Fibroblast of lung (primary cell): ENCODE data around the gene MACF1. TPM values are rescaled to one million over a fixed set of nuclear protein-coding genes. Genes with fewer than 3 reads are reported as not detected.

ENCODE experiments used
- DNase-seq, 2 donors: peaks; one replicate each; pipeline versions ENCODE4 v3.0.0 to v3.0.0-alpha.2; 2010; ENCODE audit warnings: low read depth in 2 of 2
- H2AFZ ChIP-seq: 2 replicates; pipeline ENCODE4 v1.5.1; 2012; ENCODE audit warnings: low read length, control low read depth, inconsistent platforms
- H3K27ac ChIP-seq: 2 replicates; pipeline ENCODE4 v1.5.1; 2011; ENCODE audit warnings: low read length, control low read depth; ENCODE audit not compliant: insufficient read depth
- H3K27me3 ChIP-seq: 2 replicates; pipeline ENCODE4 v1.5.1; 2011; ENCODE audit warnings: mild to moderate bottlenecking, low read length; ENCODE audit not compliant: control insufficient read depth, insufficient read depth
- H3K36me3 ChIP-seq: 2 replicates; pipeline ENCODE4 v1.5.1; 2011; ENCODE audit warnings: low read length; ENCODE audit not compliant: control insufficient read depth, insufficient read depth
- H3K4me1 ChIP-seq: 2 replicates; pipeline ENCODE4 v1.5.1; 2011; ENCODE audit warnings: low read length; ENCODE audit not compliant: control insufficient read depth, insufficient read depth; ENCODE audit errors: extremely low read depth
- H3K4me2 ChIP-seq: 2 replicates; pipeline ENCODE4 v1.5.1; 2011; ENCODE audit warnings: low read length, control low read depth; ENCODE audit not compliant: insufficient read depth; ENCODE audit errors: extremely low read depth
- H3K4me3 ChIP-seq, 4 experiments: fragments of 200-600 bp in 1 of 4; sonication (generic) in 1 of 4; replicated peaks in 1 of 4; 2 replicates each; pipeline ENCODE4 v1.5.1; 2011 to 2016; ENCODE audit warnings: low read length in 4 of 4, low read depth in 3 of 4, mild to moderate bottlenecking in 3 of 4, control low read depth in 2 of 4, inconsistent platforms in 1 of 4, mixed read lengths in 1 of 4; ENCODE audit not compliant: insufficient read depth in 1 of 4; ENCODE audit errors: control extremely low read depth in 1 of 4
- H3K79me2 ChIP-seq: 2 replicates; pipeline ENCODE4 v1.5.1; 2012; ENCODE audit warnings: mild to moderate bottlenecking, low read length, inconsistent platforms; ENCODE audit not compliant: control insufficient read depth, insufficient read depth
- H3K9ac ChIP-seq: 2 replicates; pipeline ENCODE4 v1.5.1; 2011; ENCODE audit warnings: mild to moderate bottlenecking, low read length, control low read depth; ENCODE audit not compliant: insufficient read depth
- H3K9me3 ChIP-seq: 2 replicates; pipeline ENCODE4 v1.5.1; 2012; ENCODE audit warnings: low read depth, low read length; ENCODE audit not compliant: control insufficient read depth, insufficient read depth
- H4K20me1 ChIP-seq: 2 replicates; pipeline ENCODE4 v1.5.1; 2011; ENCODE audit warnings: low read length; ENCODE audit not compliant: control insufficient read depth, insufficient read depth; ENCODE audit errors: extremely low read depth
- CTCF ChIP-seq, 2 donors: IDR thresholded peaks in 1 of 2; conservative IDR thresholded peaks in 1 of 2; 1 replicate in 1 of 2; 2 replicates in 1 of 2; pipeline ENCODE4 v1.5.1; 2011 to 2012; ENCODE audit warnings: low read length in 2 of 2, control low read depth in 1 of 2, inconsistent platforms in 1 of 2, low read depth in 1 of 2, mild to moderate bottlenecking in 1 of 2
- EZH2 ChIP-seq: IDR thresholded peaks from 2 replicates; pipeline ENCODE4 v1.5.1; 2012; ENCODE audit warnings: low read length, control low read depth, mild to moderate bottlenecking; ENCODE audit errors: missing control alignments
- polyA plus RNA-seq, 2 donors: library from polyadenylated mRNA; depleted of rRNA in 1 of 2; stranded (reverse) in 1 of 2; unstranded in 1 of 2; fragments of >200 nt; gene quantifications; 2 replicates each; pipeline ENCODE4 v1.2.1, GENCODE V29; 2011 to 2012; ENCODE audit warnings: missing spikeins in 1 of 2
- total RNA-seq: library from RNA; depleted of rRNA; stranded (reverse); fragments of >200 nt; gene quantifications from 2 replicates; pipeline ENCODE4 v1.2.1, GENCODE V29; 2014

Gene MACF1
- total and polyA plus RNA-seq, 2 donors (not counting 1 experiment from before 2014, with no cell fraction given) = 178 to 414 TPM

GRCh38 chr1:39425634-39426033 is 221.1 kb downstream of the MACF1 start:
- Histone ChIP-seq H3K4me2 (no peak overlapping the region), H3K4me1 (no peaks in the 10 kb centered on the region), H3K9ac (no peak overlapping the region), H3K79me2 (peaks cover 15% of the 10 kb centered on the region), H3K36me3 (peaks cover 21% of the 10 kb centered on the region), H3K4me3 (no peak overlapping the region), H2AFZ (no peak overlapping the region), H4K20me1 (no peaks in the 10 kb centered on the region), H3K9me3 (no peaks in the 10 kb centered on the region), H3K27ac (no peak overlapping the region), H3K27me3 (no peaks in the 10 kb centered on the region)
- TF ChIP-seq CTCF (conservative IDR thresholded peaks at IDR 0.05 in 1 of 2, IDR thresholded peaks at IDR 0.05 in 1 of 2; ENCODE audit: low read depth in 1 of 2, low read length in 2 of 2) (no peak), EZH2 (no peak)
- DNase-seq = no peak

GRCh38 chr1:39426346-39426745 is 221.9 kb downstream of the MACF1 start:
- Histone ChIP-seq H3K27me3 (no peaks in the 10 kb centered on the region), H4K20me1 (no peaks in the 10 kb centered on the region), H3K4me2 (no peak overlapping the region)

GRCh38 chr1:39427374-39427773 is 222.9 kb downstream of the MACF1 start:
- H3K4me2 ChIP-seq = no peak overlapping the region
- no peaks in the 10 kb centered on the region for H3K9me3 ChIP-seq
- H3K27me3 ChIP-seq = no peaks in the 10 kb centered on the region
- H2AFZ ChIP-seq = no peak overlapping the region
- no peaks in the 10 kb centered on the region for H3K4me1 ChIP-seq
- no peak overlapping the region for H3K9ac ChIP-seq
- TF ChIP-seq CTCF (conservative IDR thresholded peaks at IDR 0.05 in 1 of 2, IDR thresholded peaks at IDR 0.05 in 1 of 2; ENCODE audit: low read depth in 1 of 2, low read length in 2 of 2) (no peak), EZH2 (no peak)
- DNase-seq = no peak
- peaks cover 23% of the 10 kb centered on the region for H3K36me3 ChIP-seq
- H4K20me1 ChIP-seq = no peaks in the 10 kb centered on the region
- no peak overlapping the region for H3K4me3 ChIP-seq
- no peak overlapping the region for H3K27ac ChIP-seq
- H3K79me2 ChIP-seq = peaks cover 5% of the 10 kb centered on the region

More at GRCh38 chr1:39426346-39426745, 221.9 kb downstream of the MACF1 start:
- peaks cover 11% of the 10 kb centered on the region for H3K79me2 ChIP-seq
- peaks cover 25% of the 10 kb centered on the region for H3K36me3 ChIP-seq
- H3K27ac ChIP-seq = no peak overlapping the region
- no peak overlapping the region for H2AFZ ChIP-seq
- no peak for TF ChIP-seq CTCF (conservative IDR thresholded peaks at IDR 0.05 in 1 of 2, IDR thresholded peaks at IDR 0.05 in 1 of 2; ENCODE audit: low read depth in 1 of 2, low read length in 2 of 2)
- H3K4me1 ChIP-seq = no peaks in the 10 kb centered on the region
- no peak overlapping the region for H3K9ac ChIP-seq
- H3K4me3 ChIP-seq = no peak overlapping the region
- no peaks in the 10 kb centered on the region for H3K9me3 ChIP-seq
- no peak for DNase-seq
